DND-41 (cell line): ENCODE results near the gene JAZF1.

Source experiments
- ATAC-seq: fragments of 200-7000 bp; cut with Tn5 transposase; 3 replicates; pipeline ENCODE4 v1.9.1; 2021; ENCODE audit warnings: low read depth; ENCODE audit not compliant: insufficient read depth
- DNase-seq: peaks from one replicate; pipeline ENCODE4 v3.0.0-alpha.2; 2020
- H2AFZ ChIP-seq: 2 replicates; pipeline ENCODE4 v1.6.0; 2012; ENCODE audit warnings: low read depth, low read length
- H3K27ac ChIP-seq: 2 replicates; pipeline ENCODE4 v1.5.1; 2012; ENCODE audit warnings: low read length, inconsistent platforms
- H3K27me3 ChIP-seq: fragments of 200-600 bp; sonication (generic); 2 replicates; pipeline ENCODE4 v1.6.0; 2012; ENCODE audit warnings: low read length, mild to moderate bottlenecking, inconsistent platforms; ENCODE audit not compliant: insufficient read depth, poor library complexity
- H3K36me3 ChIP-seq: 2 replicates; pipeline ENCODE4 v1.5.1; 2012; ENCODE audit warnings: low read length, inconsistent platforms; ENCODE audit not compliant: insufficient read depth
- H3K4me1 ChIP-seq: 2 replicates; pipeline ENCODE4 v1.5.1; 2012; ENCODE audit warnings: mild to moderate bottlenecking, low read length; ENCODE audit not compliant: insufficient read depth
- H3K4me2 ChIP-seq: 2 replicates; pipeline ENCODE4 v1.6.0; 2012; ENCODE audit warnings: mild to moderate bottlenecking, moderate library complexity, low read length, inconsistent platforms; ENCODE audit not compliant: insufficient read depth
- H3K4me3 ChIP-seq, 2 experiments: fragments of 200-600 bp in 1 of 2; shearing (Covaris generic) in 1 of 2; 2 replicates each; pipeline ENCODE4 v1.5.1; 2012 to 2016; ENCODE audit warnings: inconsistent platforms in 2 of 2, low read length in 2 of 2, mild to moderate bottlenecking in 2 of 2, low read depth in 1 of 2, moderate library complexity in 1 of 2
- H3K79me2 ChIP-seq: 2 replicates; pipeline ENCODE4 v1.6.0; 2012; ENCODE audit warnings: low read length, inconsistent platforms; ENCODE audit not compliant: insufficient read depth
- H3K9ac ChIP-seq: 2 replicates; pipeline ENCODE4 v1.6.0; 2012; ENCODE audit warnings: low read depth, mild to moderate bottlenecking, inconsistent platforms, low read length, moderate library complexity
- H3K9me3 ChIP-seq: 2 replicates; pipeline ENCODE4 v1.5.1; 2012; ENCODE audit warnings: low read length, moderate library complexity, mild to moderate bottlenecking, inconsistent platforms; ENCODE audit not compliant: insufficient read depth, severe bottlenecking
- H4K20me1 ChIP-seq: 2 replicates; pipeline ENCODE4 v1.6.0; 2012; ENCODE audit warnings: low read length; ENCODE audit not compliant: insufficient read depth
- EZH2 ChIP-seq: IDR thresholded peaks from 3 replicates; pipeline ENCODE4 v1.6.1; 2012; ENCODE audit warnings: borderline replicate concordance, low read depth, mild to moderate bottlenecking, moderate library complexity, low read length, inconsistent platforms; ENCODE audit not compliant: severe bottlenecking
- TF ChIP-seq, protein P1 (sequence below): IDR thresholded peaks from 2 replicates; pipeline ENCODE4 v1.5.1; 2012; ENCODE audit warnings: borderline replicate concordance, low read length, moderate library complexity, mild to moderate bottlenecking; ENCODE audit not compliant: poor library complexity, severe bottlenecking; ENCODE audit errors: extremely low read depth

Gene JAZF1

DNA sequence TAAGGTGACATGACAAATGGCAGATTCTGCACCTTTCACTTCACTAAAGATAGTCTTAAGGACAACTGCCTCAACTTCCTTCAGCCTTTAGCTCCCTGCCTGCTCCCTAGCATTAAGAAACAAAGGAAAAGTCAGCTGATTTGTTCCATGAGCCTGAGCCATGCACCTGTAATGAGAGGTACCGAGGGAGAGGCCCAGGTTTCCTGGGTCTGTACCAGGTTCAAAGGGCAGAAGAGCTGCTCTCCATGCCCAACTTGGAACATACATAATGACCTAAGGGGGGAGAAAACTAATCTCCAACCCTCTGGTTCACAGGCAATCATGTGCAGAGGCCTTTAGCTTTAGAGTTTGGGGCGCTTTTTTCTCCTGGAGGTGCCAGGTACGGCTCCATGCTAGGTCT, 111.2 kb downstream of the JAZF1 start:
- H3K9me3 ChIP-seq: no peaks in the 10 kb centered on the region
- peaks cover 11% of the 10 kb centered on the region; the same call in 1 of the 2 replicates for H4K20me1 ChIP-seq
- no peak overlapping the region for H3K4me3 ChIP-seq
- no peaks in the 10 kb centered on the region for H3K4me1 ChIP-seq
- ATAC-seq (no peak), DNase-seq (no peak)
- no peak overlapping the region for H3K4me2 ChIP-seq
- H3K27ac ChIP-seq: no peak overlapping the region
- no peaks in the 10 kb centered on the region for H3K79me2 ChIP-seq
- TF ChIP-seq, protein P1, sequence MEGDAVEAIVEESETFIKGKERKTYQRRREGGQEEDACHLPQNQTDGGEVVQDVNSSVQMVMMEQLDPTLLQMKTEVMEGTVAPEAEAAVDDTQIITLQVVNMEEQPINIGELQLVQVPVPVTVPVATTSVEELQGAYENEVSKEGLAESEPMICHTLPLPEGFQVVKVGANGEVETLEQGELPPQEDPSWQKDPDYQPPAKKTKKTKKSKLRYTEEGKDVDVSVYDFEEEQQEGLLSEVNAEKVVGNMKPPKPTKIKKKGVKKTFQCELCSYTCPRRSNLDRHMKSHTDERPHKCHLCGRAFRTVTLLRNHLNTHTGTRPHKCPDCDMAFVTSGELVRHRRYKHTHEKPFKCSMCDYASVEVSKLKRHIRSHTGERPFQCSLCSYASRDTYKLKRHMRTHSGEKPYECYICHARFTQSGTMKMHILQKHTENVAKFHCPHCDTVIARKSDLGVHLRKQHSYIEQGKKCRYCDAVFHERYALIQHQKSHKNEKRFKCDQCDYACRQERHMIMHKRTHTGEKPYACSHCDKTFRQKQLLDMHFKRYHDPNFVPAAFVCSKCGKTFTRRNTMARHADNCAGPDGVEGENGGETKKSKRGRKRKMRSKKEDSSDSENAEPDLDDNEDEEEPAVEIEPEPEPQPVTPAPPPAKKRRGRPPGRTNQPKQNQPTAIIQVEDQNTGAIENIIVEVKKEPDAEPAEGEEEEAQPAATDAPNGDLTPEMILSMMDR: no peak
- TF ChIP-seq EZH2: no peak
- no peak overlapping the region for H3K9ac ChIP-seq
- no peaks in the 10 kb centered on the region for H3K27me3 ChIP-seq
- H2AFZ ChIP-seq: no peak overlapping the region
- H3K36me3 ChIP-seq: no peaks in the 10 kb centered on the region

DNA sequence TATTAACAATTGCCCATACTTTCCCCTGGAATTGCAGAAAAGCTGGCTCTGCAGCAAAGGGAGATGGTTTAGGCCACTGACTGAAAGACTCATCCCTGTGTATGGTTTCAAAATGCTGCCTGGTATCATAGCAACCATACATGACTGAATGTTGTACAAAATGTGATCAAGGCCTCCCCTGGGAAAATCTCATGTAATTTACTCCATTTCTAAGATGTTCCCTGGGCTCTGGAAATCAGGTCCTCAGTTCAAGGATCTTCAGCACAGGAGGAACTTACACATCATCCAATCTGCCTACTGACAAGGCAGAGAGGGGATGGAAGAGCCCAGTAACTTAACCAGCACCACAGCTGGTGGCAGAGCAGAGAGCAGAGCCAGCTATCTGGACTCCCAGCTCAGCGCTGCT, 111.8 kb downstream of the JAZF1 start:
- H3K4me2 ChIP-seq: no peak overlapping the region
- H2AFZ ChIP-seq: no peak overlapping the region
- H3K9me3 ChIP-seq: no peaks in the 10 kb centered on the region
- H3K27me3 ChIP-seq: no peaks in the 10 kb centered on the region
- H4K20me1 ChIP-seq: peaks cover 11% of the 10 kb centered on the region; the same call in 1 of the 2 replicates
- H3K36me3 ChIP-seq: no peaks in the 10 kb centered on the region
- no peaks in the 10 kb centered on the region for H3K4me1 ChIP-seq
- H3K4me3 ChIP-seq: no peak overlapping the region
- no peak overlapping the region for H3K27ac ChIP-seq
- TF ChIP-seq, protein P1: no peak
- no peak for TF ChIP-seq EZH2
- no peak for DNase-seq
- H3K79me2 ChIP-seq: no peaks in the 10 kb centered on the region
- no peak for ATAC-seq
- no peak overlapping the region for H3K9ac ChIP-seq

DNA sequence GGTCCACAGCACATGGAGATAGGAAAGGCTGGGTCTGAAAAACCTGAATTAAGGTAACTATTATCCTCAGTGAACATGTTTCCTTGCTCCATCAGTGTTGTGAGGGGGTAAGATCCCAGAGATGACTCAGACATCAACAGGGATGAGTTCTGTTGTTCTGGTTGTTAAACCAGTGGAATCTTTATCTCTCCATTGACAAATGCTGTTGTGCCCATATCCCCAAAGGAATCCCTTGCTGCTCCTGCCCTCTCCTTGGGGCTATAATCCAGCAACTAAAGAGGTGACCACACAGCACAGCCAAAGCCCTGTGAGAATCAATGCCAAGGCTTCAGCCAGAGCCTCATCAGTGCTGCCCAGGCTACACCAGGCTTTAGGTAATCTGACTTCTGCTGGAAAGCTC, 113.4 kb downstream of the JAZF1 start:
- Histone ChIP-seq H3K4me3 (no peak overlapping the region), H3K36me3 (no peaks in the 10 kb centered on the region), H2AFZ (no peak overlapping the region), H3K9me3 (no peaks in the 10 kb centered on the region), H3K27me3 (no peaks in the 10 kb centered on the region), H4K20me1 (peaks cover 11% of the 10 kb centered on the region), H3K4me1 (peaks cover 8% of the 10 kb centered on the region), H3K27ac (no peak overlapping the region), H3K9ac (no peak overlapping the region), H3K4me2 (no peak overlapping the region), H3K79me2 (no peaks in the 10 kb centered on the region)
- TF ChIP-seq, protein P1: no peak
- no peak for TF ChIP-seq EZH2
- ATAC-seq (no peak), DNase-seq (no peak)
